Heart right ventricle (tissue), 16 donors: ENCODE data around the gene C9orf50. TPM values are rescaled to one million over a fixed set of nuclear protein-coding genes. Genes with fewer than 3 reads are reported as not detected.
A peak's percentile ranks its signal among the peaks of the same experiment; 100 is the strongest.

Experiments
- ATAC-seq, 8 donors: fragments of 200-7000 bp; cut with Tn5 transposase; one replicate each; pipeline ENCODE4 v1.9.1; 2020; ENCODE audit warnings: mild to moderate bottlenecking in 8 of 8, moderate library complexity in 8 of 8, moderate number of reproducible peaks in 1 of 8
- DNase-seq, 2 donors: peaks; one replicate each; pipeline ENCODE4 v3.0.0-alpha.2; 2020
- H3K27ac ChIP-seq, 10 donors: fragments of 200-600 bp; sonication (generic) in 2 of 10; one replicate each; pipeline versions ENCODE4 v1.5.0 to v1.8.0; 2020 to 2022; ENCODE audit warnings: mild to moderate bottlenecking in 3 of 10
- H3K27me3 ChIP-seq, 7 donors: fragments of 200-600 bp; one replicate each; pipeline ENCODE4 v1.8.0; 2021 to 2022; ENCODE audit warnings: mild to moderate bottlenecking in 2 of 7
- H3K36me3 ChIP-seq, 9 donors: fragments of 200-600 bp; sonication (generic) in 1 of 9; one replicate each; pipeline versions ENCODE4 v1.5.0 to v1.8.0; 2020 to 2022; ENCODE audit warnings: mild to moderate bottlenecking in 2 of 9
- H3K4me1 ChIP-seq, 9 donors: fragments of 200-600 bp; sonication (generic) in 1 of 9; one replicate each; pipeline versions ENCODE4 v1.5.0 to v1.8.0; 2020 to 2022; ENCODE audit warnings: mild to moderate bottlenecking in 4 of 9
- H3K4me3 ChIP-seq, 10 donors: fragments of 200-600 bp; sonication (generic) in 2 of 10; one replicate each; pipeline versions ENCODE4 v1.5.0 to v1.8.0; 2020 to 2022; ENCODE audit warnings: mild to moderate bottlenecking in 7 of 10, moderate library complexity in 2 of 10
- H3K9me3 ChIP-seq, 11 donors: fragments of 200-600 bp in 10 of 11; sonication (generic) in 2 of 11; one replicate each; pipeline versions ENCODE4 v1.5.0 to v1.8.0; 2013 to 2022; ENCODE audit warnings: mild to moderate bottlenecking in 2 of 11, control low read depth in 1 of 11, moderate library complexity in 1 of 11
- CTCF ChIP-seq, 9 donors: fragments of 200-600 bp; sonication (generic) in 2 of 9; IDR thresholded peaks; one replicate each; pipeline versions ENCODE4 v1.5.0 to v1.8.0; 2021 to 2022; ENCODE audit warnings: antibody characterized with exemption in 9 of 9, mild to moderate bottlenecking in 5 of 9, moderate library complexity in 1 of 9
- WGBS, 2 donors: extraction: QIAGEN DNeasy Blood & Tissue Kit; methylation state at CpG; one replicate each; pipeline ENCODE4 v1.1.7; 2013; ENCODE audit warnings: inconsistent platforms in 1 of 2; 5-methylcytosine and 5-hydroxymethylcytosine counted together
- intact Hi-C, 10 donors: fragments of 100-400 bp; cut with DNase I; formaldehyde crosslinking; loops; one replicate each; pipeline versions ENCODE4 v1.11.1 to v1.14.2; 2022
- polyA plus RNA-seq, 2 donors: library from polyadenylated mRNA; stranded (reverse); fragments of 200-250 nt; gene quantifications; one replicate each; pipeline ENCODE4 v1.2.3, GENCODE V29; 2013
- total RNA-seq, 10 donors: library from RNA; stranded (reverse); fragmentation: NEBNext Ultra II Directional in 3 of 10; extraction: Animal tissue kit (Norgen Biotek cat#: 25700) in 3 of 10; gene quantifications; one replicate each; pipeline versions ENCODE4 v1.2.1 to v1.2.4, GENCODE V29; 2021 to 2023
- donor health status: Arrhythmogenic right ventricular cardiomyopathy.
- donor health status: ischemic (EF 13 %, LVEDD 7.1; RV severe dilation, severe dysfunction).
- donor health status: healthy with polysubstance abuse.
- donor health status: DM: no; HTN: yes; CAD: no.
- donor health status: DM: no; HTN: no; CAD: no.
- donor health status: ischemic (EF 25% LVEDD 6.9; RV normal size, moderate dysfunction).
- donor health status: ischemic (EF 25% LVEDD 5.7; RV mildly dilated, moderate dysfunction).
- donor health status: healthy.
- donor health status: DM: yes; HTN: yes; CAD: no.
- donor health status: Ischemic cardiomyopathy.
- donor health status: ischemic (EF 35%, LVEDD 5.7; RV mildly dilated, moderate dysfunction).
- donor health status: nonischemic (EF 11% LVEDD 7.7; RV severe dilation, severe dysfunction).
- donor health status: DM: yes; HTN: yes; CAD: no.
- donor health status: PGD.
- donor health status: ischemic (EF 29% LVEDD 5.4; RV normal size, mild dysfunction).
- donor health status: nonischemic (EF 23%, LVEDD 6.1; RV moderate dilation, normal function).

The C9orf50 gene
- total and polyA plus RNA-seq, 12 donors, result not detected

GRCh38 chr9:129598089-129598596 lies 22.8 kb downstream of the C9orf50 start:
- intact Hi-C loops, result loop anchor here in 1 of 10 donors (10.0 kb wide), 1 partner anchor 93 kb away; no protein-coding TSS in a partner anchor
- H3K4me3 ChIP-seq, result peak overlapping the region in 7 of 10 donors; percentile 46 to 59 (median 53)
- H3K4me1 ChIP-seq, result peaks cover 10 to 45% (median 20%) of the 10 kb centered on the region in 9 donors
- no peak for ATAC-seq
- no peaks in the 10 kb centered on the region for H3K9me3 ChIP-seq
- no peak for DNase-seq
- H3K27ac ChIP-seq, result peak overlapping the region in 7 of 10 donors; percentile 74 to 92 (median 87)
- TF ChIP-seq CTCF (IDR thresholded peaks at IDR 0.05), result no peak
- H3K36me3 ChIP-seq, result no peaks in the 10 kb centered on the region
- WGBS, 2 donors, result 73 to 74% methylated on average over 14 of the region's 14 CpGs
- peaks cover 0 to 24% (median 9%) of the 10 kb centered on the region in 7 donors for H3K27me3 ChIP-seq

GRCh38 chr9:129597355-129598088 lies 23.4 kb downstream of the C9orf50 start:
- Histone ChIP-seq H3K27me3 (peaks cover 0 to 24% (median 9%) of the 10 kb centered on the region in 7 donors), H3K4me3 (peak overlapping the region; percentile 15 to 59 (median 52)), H3K27ac (peak overlapping the region; percentile 41 to 92 (median 84)), H3K4me1 (peaks cover 10 to 40% (median 20%) of the 10 kb centered on the region in 9 donors), H3K9me3 (no peaks in the 10 kb centered on the region), H3K36me3 (no peaks in the 10 kb centered on the region)
- peak; percentile 62 to 75 for DNase-seq
- 6% methylated on average over 55 to 57 of the region's 57 CpGs for WGBS, 2 donors
- no peak for TF ChIP-seq CTCF (IDR thresholded peaks at IDR 0.05)
- ATAC-seq, result peak; percentile 60 to 79 (median 73)
- intact Hi-C loops, result loop anchor here in 1 of 10 donors (10.0 kb wide), 1 partner anchor 93 kb away; no protein-coding TSS in a partner anchor

- 20 to 22% methylated on average over 29 to 33 of the region's 33 CpGs for WGBS, 2 donors
- TF ChIP-seq CTCF (IDR thresholded peaks at IDR 0.05), result no peak
- intact Hi-C loops, result loop anchor here in 1 of 10 donors (10.0 kb wide), 1 partner anchor 92 kb away; no protein-coding TSS in a partner anchor
- H3K4me1 ChIP-seq, result peaks cover 10 to 35% (median 20%) of the 10 kb centered on the region in 9 donors
- H3K27me3 ChIP-seq, result peaks cover 0 to 24% (median 9%) of the 10 kb centered on the region in 7 donors
- peak overlapping the region; percentile 41 to 92 (median 84) for H3K27ac ChIP-seq
- no peaks in the 10 kb centered on the region for H3K36me3 ChIP-seq
- H3K4me3 ChIP-seq, result peak overlapping the region; percentile 15 to 59 (median 52)
- DNase-seq (peak; percentile 61 to 66), ATAC-seq (peak; percentile 68 to 91 (median 84))
- H3K9me3 ChIP-seq, result no peaks in the 10 kb centered on the region
Observed at GRCh38 chr9:129596541-129597331, 24.2 kb downstream of the C9orf50 start.
